ENCODE data around the gene ACYP2.

DNA sequence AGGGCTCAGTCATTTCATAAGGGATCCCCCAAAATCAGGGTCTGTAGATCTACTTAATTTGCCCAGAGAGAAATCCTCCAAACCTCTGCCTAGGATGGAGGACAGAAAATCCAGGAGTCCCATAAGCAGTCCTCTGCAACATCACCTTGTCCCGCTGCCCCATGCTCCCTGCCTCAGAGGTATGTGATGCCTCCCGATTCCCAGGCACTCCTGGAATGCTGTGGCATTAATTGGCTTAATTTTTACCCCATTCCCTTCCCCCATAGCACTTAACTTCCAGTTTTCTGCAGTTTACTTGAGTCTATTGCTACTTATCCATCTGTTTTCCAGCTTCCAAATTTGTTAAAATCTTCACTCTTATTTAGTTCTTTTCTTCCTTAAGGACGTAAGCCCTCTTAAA lies 232.2 kb downstream of the ACYP2 start:
- TF ChIP-seq, protein P1, sequence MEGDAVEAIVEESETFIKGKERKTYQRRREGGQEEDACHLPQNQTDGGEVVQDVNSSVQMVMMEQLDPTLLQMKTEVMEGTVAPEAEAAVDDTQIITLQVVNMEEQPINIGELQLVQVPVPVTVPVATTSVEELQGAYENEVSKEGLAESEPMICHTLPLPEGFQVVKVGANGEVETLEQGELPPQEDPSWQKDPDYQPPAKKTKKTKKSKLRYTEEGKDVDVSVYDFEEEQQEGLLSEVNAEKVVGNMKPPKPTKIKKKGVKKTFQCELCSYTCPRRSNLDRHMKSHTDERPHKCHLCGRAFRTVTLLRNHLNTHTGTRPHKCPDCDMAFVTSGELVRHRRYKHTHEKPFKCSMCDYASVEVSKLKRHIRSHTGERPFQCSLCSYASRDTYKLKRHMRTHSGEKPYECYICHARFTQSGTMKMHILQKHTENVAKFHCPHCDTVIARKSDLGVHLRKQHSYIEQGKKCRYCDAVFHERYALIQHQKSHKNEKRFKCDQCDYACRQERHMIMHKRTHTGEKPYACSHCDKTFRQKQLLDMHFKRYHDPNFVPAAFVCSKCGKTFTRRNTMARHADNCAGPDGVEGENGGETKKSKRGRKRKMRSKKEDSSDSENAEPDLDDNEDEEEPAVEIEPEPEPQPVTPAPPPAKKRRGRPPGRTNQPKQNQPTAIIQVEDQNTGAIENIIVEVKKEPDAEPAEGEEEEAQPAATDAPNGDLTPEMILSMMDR (conservative IDR thresholded peaks at IDR 0.05), result no peak
- TF ChIP-seq ZFX (IDR thresholded peaks at IDR 0.05), result no peak

Measured in C4-2B (cell line).